ENCODE data around the gene MIPEP. TPM values are rescaled to one million over a fixed set of nuclear protein-coding genes. Genes with fewer than 3 reads are reported as not detected.

Gene MIPEP
- polyA plus RNA-seq, 1 donor from 2014 or later = 9.1 TPM

DNA sequence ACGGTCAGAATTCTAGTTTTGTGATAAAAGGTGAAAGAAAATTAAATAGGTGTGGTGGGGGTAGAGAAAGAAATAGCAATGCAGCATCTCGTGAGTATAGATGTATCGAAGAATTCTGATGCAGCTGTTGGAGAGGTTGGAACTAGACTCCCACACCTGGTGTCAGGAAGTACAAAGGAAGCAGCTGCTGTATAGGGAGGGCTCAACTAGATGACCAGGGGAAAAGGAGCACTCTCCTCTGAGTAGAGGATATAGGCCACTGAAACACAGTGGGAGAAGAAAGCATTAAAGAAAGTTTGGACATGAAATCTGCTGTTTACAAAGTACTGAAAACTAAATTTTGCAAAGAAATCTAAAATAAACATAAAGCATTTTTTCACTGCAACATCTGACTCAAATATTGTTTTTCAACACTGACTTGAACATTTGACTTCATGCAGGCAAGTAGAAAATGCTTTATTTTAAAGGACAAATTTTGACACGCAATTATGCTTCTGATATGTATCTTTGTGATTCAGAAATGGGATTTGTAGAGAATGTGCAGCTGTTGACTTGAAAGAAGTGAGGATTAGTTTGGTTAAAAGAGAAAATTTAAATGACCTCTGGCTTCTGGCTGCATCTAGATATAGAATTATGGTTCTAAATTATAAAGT is 82.2 kb downstream of the MIPEP start:
- Histone ChIP-seq H3K79me2 (replicated peaks; ENCODE audit: insufficient read depth, low read length) (no peaks in the 10 kb centered on the region), H3F3A (ENCODE audit: insufficient read depth, low read length, poor library complexity, severe bottlenecking) (no peaks in the 10 kb centered on the region), H3K27me3 (ENCODE audit: insufficient read depth, low read depth, low read length) (no peaks in the 10 kb centered on the region), H3K9me3 (ENCODE audit: low read length) (no peaks in the 10 kb centered on the region), H3K36me3 (ENCODE audit: insufficient read depth, low read length) (no peaks in the 10 kb centered on the region), H2AFZ (ENCODE audit: low read depth, low read length) (no peak overlapping the region), H3K9ac (ENCODE audit: low read length) (no peak overlapping the region), H3K27ac (ENCODE audit: low read length) (no peak overlapping the region), H4K20me1 (ENCODE audit: insufficient read depth) (no peaks in the 10 kb centered on the region), H3K9me2 (ENCODE audit: insufficient read depth, low read length) (no peaks in the 10 kb centered on the region), H3K4me3 (ENCODE audit: low read length) (no peak overlapping the region), H3K4me2 (ENCODE audit: low read length) (no peak overlapping the region)
- TF ChIP-seq SMC3 (conservative IDR thresholded peaks at IDR 0.05; ENCODE audit: poor library complexity) (no peak), MXI1 (conservative IDR thresholded peaks at IDR 0.05; ENCODE audit: poor library complexity, severe bottlenecking) (no peak), EP300 (conservative IDR thresholded peaks at IDR 0.05; ENCODE audit: poor library complexity, severe bottlenecking) (no peak), POLR2AphosphoS5 (IDR thresholded peaks at IDR 0.05) (no peak)
- TF ChIP-seq, protein P1, sequence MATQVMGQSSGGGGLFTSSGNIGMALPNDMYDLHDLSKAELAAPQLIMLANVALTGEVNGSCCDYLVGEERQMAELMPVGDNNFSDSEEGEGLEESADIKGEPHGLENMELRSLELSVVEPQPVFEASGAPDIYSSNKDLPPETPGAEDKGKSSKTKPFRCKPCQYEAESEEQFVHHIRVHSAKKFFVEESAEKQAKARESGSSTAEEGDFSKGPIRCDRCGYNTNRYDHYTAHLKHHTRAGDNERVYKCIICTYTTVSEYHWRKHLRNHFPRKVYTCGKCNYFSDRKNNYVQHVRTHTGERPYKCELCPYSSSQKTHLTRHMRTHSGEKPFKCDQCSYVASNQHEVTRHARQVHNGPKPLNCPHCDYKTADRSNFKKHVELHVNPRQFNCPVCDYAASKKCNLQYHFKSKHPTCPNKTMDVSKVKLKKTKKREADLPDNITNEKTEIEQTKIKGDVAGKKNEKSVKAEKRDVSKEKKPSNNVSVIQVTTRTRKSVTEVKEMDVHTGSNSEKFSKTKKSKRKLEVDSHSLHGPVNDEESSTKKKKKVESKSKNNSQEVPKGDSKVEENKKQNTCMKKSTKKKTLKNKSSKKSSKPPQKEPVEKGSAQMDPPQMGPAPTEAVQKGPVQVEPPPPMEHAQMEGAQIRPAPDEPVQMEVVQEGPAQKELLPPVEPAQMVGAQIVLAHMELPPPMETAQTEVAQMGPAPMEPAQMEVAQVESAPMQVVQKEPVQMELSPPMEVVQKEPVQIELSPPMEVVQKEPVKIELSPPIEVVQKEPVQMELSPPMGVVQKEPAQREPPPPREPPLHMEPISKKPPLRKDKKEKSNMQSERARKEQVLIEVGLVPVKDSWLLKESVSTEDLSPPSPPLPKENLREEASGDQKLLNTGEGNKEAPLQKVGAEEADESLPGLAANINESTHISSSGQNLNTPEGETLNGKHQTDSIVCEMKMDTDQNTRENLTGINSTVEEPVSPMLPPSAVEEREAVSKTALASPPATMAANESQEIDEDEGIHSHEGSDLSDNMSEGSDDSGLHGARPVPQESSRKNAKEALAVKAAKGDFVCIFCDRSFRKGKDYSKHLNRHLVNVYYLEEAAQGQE (IDR thresholded peaks at IDR 0.05; ENCODE audit: borderline replicate concordance) = no peak

DNA sequence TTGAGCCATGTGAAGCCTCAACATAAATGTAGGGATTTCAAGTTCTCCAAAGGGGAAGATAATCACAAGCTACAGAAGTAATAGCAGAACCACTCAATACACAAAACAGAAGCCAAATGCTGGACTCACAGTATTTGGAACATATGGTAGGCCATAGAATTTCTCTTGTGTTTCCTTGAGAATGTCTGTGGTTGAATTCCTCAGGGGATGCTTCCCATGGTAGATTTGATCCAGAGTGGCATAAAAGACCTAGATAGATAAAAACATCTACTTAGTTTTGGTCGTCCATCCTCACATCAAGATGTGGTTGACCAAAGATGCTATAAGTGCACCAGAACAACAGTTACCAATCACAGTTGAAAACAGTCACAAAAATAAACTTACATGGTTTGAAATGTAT is 83.4 kb downstream of the MIPEP start:
- no peak overlapping the region for H3K4me2 ChIP-seq (ENCODE audit: low read length)
- TF ChIP-seq POLR2AphosphoS5 (IDR thresholded peaks at IDR 0.05) = no peak
- TF ChIP-seq MXI1 (conservative IDR thresholded peaks at IDR 0.05; ENCODE audit: poor library complexity, severe bottlenecking) = no peak
- TF ChIP-seq EZH2 (IDR thresholded peaks at IDR 0.05; ENCODE audit: borderline replicate concordance, insufficient read depth, low read length, poor library complexity, severe bottlenecking) = no peak
- TF ChIP-seq, protein P1 (IDR thresholded peaks at IDR 0.05; ENCODE audit: borderline replicate concordance) = no peak
- TF ChIP-seq, protein P2, sequence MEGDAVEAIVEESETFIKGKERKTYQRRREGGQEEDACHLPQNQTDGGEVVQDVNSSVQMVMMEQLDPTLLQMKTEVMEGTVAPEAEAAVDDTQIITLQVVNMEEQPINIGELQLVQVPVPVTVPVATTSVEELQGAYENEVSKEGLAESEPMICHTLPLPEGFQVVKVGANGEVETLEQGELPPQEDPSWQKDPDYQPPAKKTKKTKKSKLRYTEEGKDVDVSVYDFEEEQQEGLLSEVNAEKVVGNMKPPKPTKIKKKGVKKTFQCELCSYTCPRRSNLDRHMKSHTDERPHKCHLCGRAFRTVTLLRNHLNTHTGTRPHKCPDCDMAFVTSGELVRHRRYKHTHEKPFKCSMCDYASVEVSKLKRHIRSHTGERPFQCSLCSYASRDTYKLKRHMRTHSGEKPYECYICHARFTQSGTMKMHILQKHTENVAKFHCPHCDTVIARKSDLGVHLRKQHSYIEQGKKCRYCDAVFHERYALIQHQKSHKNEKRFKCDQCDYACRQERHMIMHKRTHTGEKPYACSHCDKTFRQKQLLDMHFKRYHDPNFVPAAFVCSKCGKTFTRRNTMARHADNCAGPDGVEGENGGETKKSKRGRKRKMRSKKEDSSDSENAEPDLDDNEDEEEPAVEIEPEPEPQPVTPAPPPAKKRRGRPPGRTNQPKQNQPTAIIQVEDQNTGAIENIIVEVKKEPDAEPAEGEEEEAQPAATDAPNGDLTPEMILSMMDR (IDR thresholded peaks at IDR 0.05; ENCODE audit: poor library complexity, severe bottlenecking) = no peak
- TF ChIP-seq TAF1 (IDR thresholded peaks at IDR 0.05; ENCODE audit: low read depth) = no peak
- no peak for TF ChIP-seq EP300 (conservative IDR thresholded peaks at IDR 0.05; ENCODE audit: poor library complexity, severe bottlenecking)
- no peak for TF ChIP-seq RAD21 (conservative IDR thresholded peaks at IDR 0.05)
- no peak for TF ChIP-seq SMC3 (conservative IDR thresholded peaks at IDR 0.05; ENCODE audit: poor library complexity)
- H2AFZ ChIP-seq (ENCODE audit: low read depth, low read length) = no peak overlapping the region
- H3F3A ChIP-seq (ENCODE audit: insufficient read depth, low read length, poor library complexity, severe bottlenecking) = no peaks in the 10 kb centered on the region
- H3K36me3 ChIP-seq (ENCODE audit: insufficient read depth, low read length) = no peaks in the 10 kb centered on the region
- H3K9ac ChIP-seq (ENCODE audit: low read length) = no peak overlapping the region
- H4K20me1 ChIP-seq (ENCODE audit: insufficient read depth) = no peaks in the 10 kb centered on the region
- H3K27ac ChIP-seq (ENCODE audit: low read length) = no peak overlapping the region
- no peaks in the 10 kb centered on the region for H3K79me2 ChIP-seq (replicated peaks; ENCODE audit: insufficient read depth, low read length)
- H3K4me3 ChIP-seq (ENCODE audit: low read length) = no peak overlapping the region
- H3K9me2 ChIP-seq (ENCODE audit: insufficient read depth, low read length) = no peaks in the 10 kb centered on the region
- H3K9me3 ChIP-seq (ENCODE audit: low read length) = no peaks in the 10 kb centered on the region
- H3K27me3 ChIP-seq (ENCODE audit: insufficient read depth, low read depth, low read length) = no peaks in the 10 kb centered on the region

All from neural cell (in vitro differentiated cells).